H9 (cell line): Measurements from ENCODE around the gene MSI2. TPM values are rescaled to one million over a fixed set of nuclear protein-coding genes. Genes with fewer than 3 reads are reported as not detected.

ENCODE experiments used
- DNase-seq: peaks from one replicate; pipeline ENCODE4 v3.0.0-alpha.2; 2017
- H2AFZ ChIP-seq: one replicate; pipeline ENCODE4 v1.6.1; 2013; ENCODE audit warnings: mild to moderate bottlenecking, low read length, control low read depth, moderate library complexity
- H2AK5ac ChIP-seq: 2 replicates; pipeline ENCODE4 v1.6.1; 2013; ENCODE audit warnings: low read length, control low read depth, mixed read lengths; ENCODE audit not compliant: insufficient read length
- H2BK120ac ChIP-seq: one replicate; pipeline ENCODE4 v1.6.1; 2013; ENCODE audit warnings: low read depth, mild to moderate bottlenecking, low read length, control low read depth, inconsistent platforms; ENCODE audit not compliant: poor library complexity, severe bottlenecking
- H2BK12ac ChIP-seq: 2 replicates; pipeline ENCODE4 v1.6.1; 2013; ENCODE audit warnings: low read length, control low read depth, mixed read lengths, low read depth; ENCODE audit not compliant: insufficient read length
- H2BK15ac ChIP-seq: 2 replicates; pipeline ENCODE4 v1.6.1; 2013; ENCODE audit warnings: low read depth, low read length, control low read depth
- H2BK20ac ChIP-seq: one replicate; pipeline ENCODE4 v1.6.1; 2013; ENCODE audit warnings: low read depth, mild to moderate bottlenecking, low read length, control low read depth, inconsistent platforms; ENCODE audit not compliant: poor library complexity, severe bottlenecking
- H2BK5ac ChIP-seq: 2 replicates; pipeline ENCODE4 v1.6.1; 2013; ENCODE audit warnings: low read length, control low read depth, mixed read lengths; ENCODE audit not compliant: insufficient read length
- H3K14ac ChIP-seq: 2 replicates; pipeline ENCODE4 v1.6.1; 2013; ENCODE audit warnings: low read length, control low read depth; ENCODE audit not compliant: insufficient read depth
- H3K18ac ChIP-seq: 2 replicates; pipeline ENCODE4 v1.6.1; 2013; ENCODE audit warnings: low read depth, mild to moderate bottlenecking, mixed read lengths, low read length, control low read depth; ENCODE audit not compliant: insufficient read length
- H3K23ac ChIP-seq: 2 replicates; pipeline ENCODE4 v1.6.1; 2013; ENCODE audit warnings: low read length, control low read depth, mixed read lengths, low read depth; ENCODE audit not compliant: insufficient read length
- H3K23me2 ChIP-seq: 2 replicates; pipeline ENCODE4 v1.6.1; 2013; ENCODE audit warnings: low read depth, mild to moderate bottlenecking, mixed read lengths, low read length, control low read depth; ENCODE audit not compliant: insufficient read length, poor library complexity, severe bottlenecking
- H3K27ac ChIP-seq: 2 replicates; pipeline ENCODE4 v1.5.1; 2013; ENCODE audit warnings: low read length, control low read depth, mixed read lengths, low read depth; ENCODE audit not compliant: insufficient read length
- H3K27me3 ChIP-seq: 2 replicates; pipeline ENCODE4 v1.6.1; 2013; ENCODE audit warnings: low read length, control low read depth, inconsistent platforms; ENCODE audit not compliant: insufficient read depth
- H3K4ac ChIP-seq: 2 replicates; pipeline ENCODE4 v1.6.1; 2013; ENCODE audit warnings: low read depth, mild to moderate bottlenecking, control low read depth, inconsistent platforms, low read length, moderate library complexity
- H3K4me1 ChIP-seq: 2 replicates; pipeline ENCODE4 v1.6.1; 2013; ENCODE audit warnings: low read length, control low read depth, inconsistent platforms; ENCODE audit not compliant: insufficient read depth
- H3K4me2 ChIP-seq: 2 replicates; pipeline ENCODE4 v1.6.1; 2013; ENCODE audit warnings: low read length, control low read depth, mixed read lengths; ENCODE audit not compliant: insufficient read length, insufficient read depth
- H3K56ac ChIP-seq: 2 replicates; pipeline ENCODE4 v1.6.1; 2013; ENCODE audit warnings: low read depth, mild to moderate bottlenecking, mixed read lengths, low read length, control low read depth; ENCODE audit not compliant: insufficient read length
- H3K79me1 ChIP-seq: 2 replicates; pipeline ENCODE4 v1.6.1; 2013; ENCODE audit warnings: low read depth, mild to moderate bottlenecking, moderate library complexity, low read length, control low read depth, inconsistent platforms; ENCODE audit not compliant: insufficient read depth, poor library complexity, severe bottlenecking
- H3K79me2 ChIP-seq: 2 replicates; pipeline ENCODE4 v1.6.1; 2013; ENCODE audit warnings: low read length, control low read depth, inconsistent platforms; ENCODE audit not compliant: insufficient read depth
- H3K9ac ChIP-seq: 2 replicates; pipeline ENCODE4 v1.6.1; 2013; ENCODE audit warnings: low read length, control low read depth, mixed read lengths; ENCODE audit not compliant: insufficient read length; ENCODE audit errors: extremely low read depth
- H3K9me3 ChIP-seq: one replicate; pipeline ENCODE4 v1.6.1; 2013; ENCODE audit warnings: low read depth, low read length, inconsistent platforms; ENCODE audit not compliant: control insufficient read depth
- H3T11ph ChIP-seq: one replicate; pipeline ENCODE4 v1.6.1; 2013; ENCODE audit warnings: mild to moderate bottlenecking, low read length, control low read depth, inconsistent platforms
- H4K20me1 ChIP-seq: one replicate; pipeline ENCODE4 v1.6.1; 2013; ENCODE audit not compliant: control insufficient read depth, insufficient read length, insufficient read depth
- H4K5ac ChIP-seq: 2 replicates; pipeline ENCODE4 v1.6.1; 2013; ENCODE audit warnings: low read depth, mild to moderate bottlenecking, mixed read lengths, low read length, control low read depth; ENCODE audit not compliant: insufficient read length
- H4K8ac ChIP-seq: replicated peaks from 2 replicates; pipeline ENCODE4 v1.6.1; 2013; ENCODE audit warnings: low read length, control low read depth, mixed read lengths, low read depth; ENCODE audit not compliant: insufficient read length
- H4K91ac ChIP-seq: 2 replicates; pipeline ENCODE4 v1.6.1; 2013; ENCODE audit warnings: low read depth, mild to moderate bottlenecking, moderate library complexity, mixed read lengths, low read length, control low read depth; ENCODE audit not compliant: insufficient read length
- H3K27ac Mint-ChIP-seq, 3 experiments: 2 replicates in 2 of 3; 3 replicates in 1 of 3; pipeline ENCODE4 v1.8.0; 2020 to 2021; ENCODE audit warnings: mixed read lengths in 3 of 3, mild to moderate bottlenecking in 1 of 3, moderate library complexity in 1 of 3
- H3K27me3 Mint-ChIP-seq: 2 replicates; pipeline ENCODE4 v1.8.0; 2021; ENCODE audit warnings: low read depth, mild to moderate bottlenecking, moderate library complexity, mixed read lengths
- H3K36me3 Mint-ChIP-seq, 3 experiments: 2 replicates in 2 of 3; 3 replicates in 1 of 3; pipeline ENCODE4 v1.8.0; 2020 to 2021; ENCODE audit warnings: low read depth in 3 of 3, mixed read lengths in 3 of 3; ENCODE audit not compliant: insufficient read depth in 1 of 3
- H3K4me1 Mint-ChIP-seq, 2 experiments: 2 replicates each; pipeline ENCODE4 v1.8.0; 2020; ENCODE audit warnings: mixed read lengths in 2 of 2
- H3K4me3 Mint-ChIP-seq, 2 experiments: 2 replicates in 1 of 2; 3 replicates in 1 of 2; pipeline ENCODE4 v1.8.0; 2020 to 2021; ENCODE audit warnings: mild to moderate bottlenecking in 2 of 2, mixed read lengths in 2 of 2, moderate library complexity in 1 of 2
- H3K9me3 Mint-ChIP-seq, 2 experiments: 2 replicates in 1 of 2; 3 replicates in 1 of 2; pipeline ENCODE4 v1.8.0; 2020; ENCODE audit warnings: mild to moderate bottlenecking in 2 of 2, mixed read lengths in 2 of 2, moderate library complexity in 1 of 2
- CTCF ChIP-seq: fragments of 200-600 bp; sonication (generic); conservative IDR thresholded peaks from 3 replicates; pipeline ENCODE4 v1.8.0; 2021; ENCODE audit warnings: antibody characterized with exemption, mild to moderate bottlenecking
- WGBS: extraction: QIAGEN DNeasy Blood & Tissue Kit; methylation state at CpG from one replicate; pipeline ENCODE4 v1.1.7; 2013; ENCODE audit warnings: missing lambda C conversion rate, low lambda C conversion rate, mixed read lengths; ENCODE audit not compliant: insufficient read length; ENCODE audit errors: extremely low coverage; 5-methylcytosine and 5-hydroxymethylcytosine counted together
- total RNA-seq: library from RNA; stranded (reverse); gene quantifications from 2 replicates; pipeline ENCODE4 v1.2.1, GENCODE V29; 2021

The MSI2 gene
- total RNA-seq, 1 experiment from 2014 or later = 98.5 TPM

GRCh38 chr17:57327176-57327970 lies 71.0 kb downstream of the MSI2 start:
- no peak overlapping the region for H3K14ac ChIP-seq
- H3K4me1 Mint-ChIP-seq = peaks cover 37 to 43% of the 10 kb centered on the region in 2 experiments
- no peak overlapping the region for H2BK20ac ChIP-seq
- H2BK12ac ChIP-seq = no peak overlapping the region
- H4K5ac ChIP-seq = no peak overlapping the region
- no CpG with 5 or more reads among the region's 6 CpGs for WGBS
- TF ChIP-seq CTCF = no peak
- H3K23ac ChIP-seq = no peak overlapping the region
- no peaks in the 10 kb centered on the region for H4K20me1 ChIP-seq
- no peak overlapping the region for H3K4me2 ChIP-seq
- no peak overlapping the region for H4K8ac ChIP-seq
- H3K79me2 ChIP-seq = no peaks in the 10 kb centered on the region; the same call in 1 of the 2 replicates
- H3K27me3 Mint-ChIP-seq = no peaks in the 10 kb centered on the region
- no peak overlapping the region for H3K9ac ChIP-seq
- H2AFZ ChIP-seq = no peak overlapping the region
- H3K9me3 Mint-ChIP-seq = no peaks in the 10 kb centered on the region
- H3K23me2 ChIP-seq = no peaks in the 10 kb centered on the region
- no peak overlapping the region for H3K4me3 Mint-ChIP-seq
- H3K27ac Mint-ChIP-seq = no peak overlapping the region
- no peak overlapping the region for H2BK5ac ChIP-seq
- H3T11ph ChIP-seq = no peak overlapping the region
- no peak overlapping the region for H3K27ac ChIP-seq
- peaks cover 3 to 24% (median 12%) of the 10 kb centered on the region in 3 experiments; a peak in 6 of 7 replicates for H3K36me3 Mint-ChIP-seq
- H2BK15ac ChIP-seq = no peak overlapping the region
- no peak for DNase-seq
- no peak overlapping the region for H3K18ac ChIP-seq
- H3K79me1 ChIP-seq = no peaks in the 10 kb centered on the region
- H3K56ac ChIP-seq = no peak overlapping the region
- H4K91ac ChIP-seq = no peak overlapping the region
- no peak overlapping the region for H2AK5ac ChIP-seq
- no peaks in the 10 kb centered on the region for H3K9me3 ChIP-seq
- no peaks in the 10 kb centered on the region for H3K27me3 ChIP-seq
- H3K4ac ChIP-seq = no peak overlapping the region
- no peaks in the 10 kb centered on the region for H3K4me1 ChIP-seq
- H2BK120ac ChIP-seq = no peak overlapping the region
